Measurements from ENCODE around the gene NFIB.

- TF ChIP-seq CEBPB (IDR thresholded peaks at IDR 0.05) = no peak
- TF ChIP-seq CTCF (IDR thresholded peaks at IDR 0.05) = no peak
- TF ChIP-seq NR3C1 (IDR thresholded peaks at IDR 0.05) = no peak
- TF ChIP-seq MAX (IDR thresholded peaks at IDR 0.05) = no peak
- no peak for TF ChIP-seq ELK1 (IDR thresholded peaks at IDR 0.05; ENCODE audit: low read depth, low read length)
- TF ChIP-seq REST (IDR thresholded peaks at IDR 0.05) = no peak
- no peak for TF ChIP-seq EP300 (IDR thresholded peaks at IDR 0.05)
- TF ChIP-seq ATOH8 (CRISPR knock-in tag; IDR thresholded peaks at IDR 0.05; ENCODE audit: low read depth) = no peak
Observed at GRCh38 chr9:14326264-14326826, 12.4 kb upstream of the NFIB start.

Data from A549 (cell line).